Stimulated activated CD8-positive, alpha-beta memory T cell treated with anti-CD3 and anti-CD28 coated beads, Interleukin-2, amount 100 ng/mL, for 48 hours (primary cell): ENCODE measurements around the gene TMIGD1.

Source experiments
- DNase-seq, 2 donors: peaks; one replicate each; pipeline ENCODE4 v3.0.0-alpha.2; 2020; ENCODE audit warnings: low read depth in 2 of 2

TMIGD1 gene

GRCh38 chr17:30290696-30291542 is 42.9 kb downstream of the TMIGD1 start:
- DNase-seq, result peak; percentile 30 to 39

- DNase-seq, result no peak
Observed at GRCh38 chr17:30290077-30290476, 43.8 kb downstream of the TMIGD1 start.

- no peak for DNase-seq
Observed at GRCh38 chr17:30279156-30279555, 54.7 kb downstream of the TMIGD1 start.

GRCh38 chr17:30278032-30278431 is 55.8 kb downstream of the TMIGD1 start:
- no peak for DNase-seq

GRCh38 chr17:30275911-30276310 is 57.9 kb downstream of the TMIGD1 start:
- no peak for DNase-seq

GRCh38 chr17:30274887-30275286 is 59.0 kb downstream of the TMIGD1 start:
- DNase-seq, result no peak

GRCh38 chr17:30273373-30273772 is 60.5 kb downstream of the TMIGD1 start:
- no peak for DNase-seq

- DNase-seq, result no peak
Observed at GRCh38 chr17:30271102-30271501, 62.8 kb downstream of the TMIGD1 start.

- DNase-seq, result no peak
Observed at GRCh38 chr17:30267625-30268024, 66.2 kb downstream of the TMIGD1 start.
